ENCODE measurements around the gene LRTM1. TPM values are rescaled to one million over a fixed set of nuclear protein-coding genes. Genes with fewer than 3 reads are reported as not detected.

LRTM1 gene
- total RNA-seq, 3 donors from 2014 or later, result not detected

- no peak overlapping the region for H3K27ac ChIP-seq
- no peak overlapping the region for H3K4me3 ChIP-seq
- no peaks in the 10 kb centered on the region for H3K27me3 ChIP-seq
- DNase-seq (ENCODE audit: low spot score in 2 of 2), result no peak
- H3K9me3 ChIP-seq, result no peaks in the 10 kb centered on the region
- TF ChIP-seq CTCF (IDR thresholded peaks at IDR 0.05) (no peak), POLR2A (IDR thresholded peaks at IDR 0.05) (no peak), POLR2AphosphoS5 (IDR thresholded peaks at IDR 0.05) (no peak)
- intact Hi-C loops (cut with DNase I; ENCODE audit: low total_unique reads), result no loop called here
- no peaks in the 10 kb centered on the region for H3K36me3 ChIP-seq
- no peaks in the 10 kb centered on the region for H3K4me1 ChIP-seq
Observed at GRCh38 chr3:54900838-54901591, 26.8 kb downstream of the LRTM1 start.

- intact Hi-C loops (cut with DNase I; ENCODE audit: low total_unique reads), result loop anchor here (5.0 kb wide), 1 partner anchor 1047 kb away; no protein-coding TSS in a partner anchor
- DNase-seq (ENCODE audit: low spot score in 2 of 2), result no peak
- Histone ChIP-seq H3K4me1 (no peaks in the 10 kb centered on the region), H3K27me3 (no peaks in the 10 kb centered on the region), H3K27ac (no peak overlapping the region), H3K4me3 (no peak overlapping the region), H3K9me3 (no peaks in the 10 kb centered on the region), H3K36me3 (no peaks in the 10 kb centered on the region)
- no peak for TF ChIP-seq POLR2AphosphoS5 (IDR thresholded peaks at IDR 0.05)
- no peak for TF ChIP-seq CTCF (IDR thresholded peaks at IDR 0.05)
- TF ChIP-seq POLR2A (IDR thresholded peaks at IDR 0.05), result no peak
Observed at GRCh38 chr3:54899273-54899672, 28.6 kb downstream of the LRTM1 start.

- Histone ChIP-seq H3K9me3 (no peaks in the 10 kb centered on the region), H3K27ac (no peak overlapping the region), H3K4me1 (no peaks in the 10 kb centered on the region), H3K4me3 (no peak overlapping the region), H3K27me3 (no peaks in the 10 kb centered on the region), H3K36me3 (no peaks in the 10 kb centered on the region)
- intact Hi-C loops (cut with DNase I; ENCODE audit: low total_unique reads), result loop anchor here (5.0 kb wide), 1 partner anchor 1045 kb away; no protein-coding TSS in a partner anchor
- TF ChIP-seq CTCF (IDR thresholded peaks at IDR 0.05), result no peak
- no peak for TF ChIP-seq POLR2A (IDR thresholded peaks at IDR 0.05)
- TF ChIP-seq POLR2AphosphoS5 (IDR thresholded peaks at IDR 0.05), result no peak
- DNase-seq (ENCODE audit: low spot score in 2 of 2), result no peak
Observed at GRCh38 chr3:54897028-54897711, 30.7 kb downstream of the LRTM1 start.

GRCh38 chr3:54895613-54896012, 32.2 kb downstream of the LRTM1 start:
- H3K27me3 ChIP-seq, result no peaks in the 10 kb centered on the region
- no peak overlapping the region for H3K27ac ChIP-seq
- H3K4me3 ChIP-seq, result no peak overlapping the region
- H3K9me3 ChIP-seq, result no peaks in the 10 kb centered on the region
- no peaks in the 10 kb centered on the region for H3K36me3 ChIP-seq
- H3K4me1 ChIP-seq, result peaks cover 0 to 5% of the 10 kb centered on the region in 2 donors
- no peak for TF ChIP-seq CTCF (IDR thresholded peaks at IDR 0.05)
- TF ChIP-seq POLR2A (IDR thresholded peaks at IDR 0.05), result no peak
- TF ChIP-seq POLR2AphosphoS5 (IDR thresholded peaks at IDR 0.05), result no peak
- DNase-seq (ENCODE audit: low spot score in 2 of 2), result no peak
- intact Hi-C loops (cut with DNase I; ENCODE audit: low total_unique reads), result loop anchor here (5.0 kb wide), 1 partner anchor 1043 kb away; no protein-coding TSS in a partner anchor

- TF ChIP-seq POLR2AphosphoS5 (IDR thresholded peaks at IDR 0.05) (no peak), CTCF (IDR thresholded peaks at IDR 0.05) (no peak), POLR2A (IDR thresholded peaks at IDR 0.05) (no peak)
- no peak for DNase-seq (ENCODE audit: low spot score in 2 of 2)
- no peaks in the 10 kb centered on the region for H3K27me3 ChIP-seq
- peak overlapping the region; percentile 65 to 72 for H3K27ac ChIP-seq
- H3K36me3 ChIP-seq, result no peaks in the 10 kb centered on the region
- intact Hi-C loops (cut with DNase I; ENCODE audit: low total_unique reads), result no loop called here
- no peaks in the 10 kb centered on the region for H3K9me3 ChIP-seq
- peaks cover 0 to 5% of the 10 kb centered on the region in 2 donors for H3K4me1 ChIP-seq
- no peak overlapping the region for H3K4me3 ChIP-seq
Observed at GRCh38 chr3:54892168-54892567, 35.7 kb downstream of the LRTM1 start.
